ENCODE results near the gene COX20. TPM values are rescaled to one million over a fixed set of nuclear protein-coding genes. Genes with fewer than 3 reads are reported as not detected.

COX20 gene
- total and polyA plus RNA-seq, 2 of the 13 experiments (the other 11 are each of a cell fraction or from before 2014, with no cell fraction given) = 34.4 to 95.8 TPM

- TF ChIP-seq MAFK (conservative IDR thresholded peaks at IDR 0.05 in 1 of 2, IDR thresholded peaks at IDR 0.05 in 1 of 2; ENCODE audit: low read length in 2 of 2) = 0 out of 4 replicates have a peak, but pooled peaks of 1 of the 2 experiments have one; percentile 22
- no peak for TF ChIP-seq ZSCAN22 (CRISPR knock-in tag; IDR thresholded peaks at IDR 0.05)
- 0 out of 2 replicates have a peak, but pooled peaks have one; percentile 54 for TF ChIP-seq ZNF354B (CRISPR knock-in tag; IDR thresholded peaks at IDR 0.05)
- TF ChIP-seq SNAPC2 (CRISPR knock-in tag; IDR thresholded peaks at IDR 0.05) = no peak
- no peak for TF ChIP-seq FOXA1 (IDR thresholded peaks at IDR 0.05)
- TF ChIP-seq FOXA1 (CRISPR knock-in tag; IDR thresholded peaks at IDR 0.05) = no peak
- peak; percentile 64; the same call in 1 of the 2 replicates for TF ChIP-seq CEBPB (IDR thresholded peaks at IDR 0.05; ENCODE audit: borderline replicate concordance, low read depth, low read length)
Observed at GRCh38 chr1:244881552-244882280, 46.3 kb downstream of the COX20 start (continued).

DNA sequence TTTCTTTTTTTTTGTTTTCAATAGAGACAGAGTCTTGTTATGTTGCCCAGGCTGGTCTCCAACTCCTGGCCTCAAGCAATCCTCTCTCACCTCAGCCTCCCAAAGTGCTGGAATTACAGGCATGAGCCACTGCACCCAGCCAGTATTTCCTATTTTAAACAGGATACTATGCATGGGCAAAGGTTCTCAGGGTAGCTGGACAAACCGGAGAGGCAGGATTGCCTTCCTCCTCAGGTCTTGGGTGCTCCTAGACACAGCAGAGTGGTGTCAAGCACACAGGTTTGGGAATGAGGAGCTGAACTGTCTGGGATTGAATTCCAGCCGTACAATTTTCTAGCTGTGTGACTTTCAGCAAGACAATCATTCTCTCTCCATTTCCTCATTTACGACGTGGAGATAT lies 51.8 kb downstream of the COX20 start:
- H3K9ac ChIP-seq (ENCODE audit: insufficient read depth, low read depth, low read length) = no peak overlapping the region
- no TSS peak for BruUV-seq (replicated peaks)
- no peak for ATAC-seq
- FAIRE-seq = no peak
- no peaks in the 10 kb centered on the region for H4K20me1 ChIP-seq (ENCODE audit: insufficient read depth, low read length)
- no peak overlapping the region for H2AFZ ChIP-seq (ENCODE audit: low read length)
- 0 out of 2 replicates have a peak, but pooled peaks cover 4% of the 10 kb centered on the region for H3K4me1 ChIP-seq (ENCODE audit: insufficient read depth, low read length)
- no peaks in the 10 kb centered on the region for H3K9me3 ChIP-seq (ENCODE audit: low read length)
- ChIA-PET CTCF (ENCODE audit: low intra/inter-chr PET ratio, low total read pairs) (no interaction called here), POLR2A (no interaction called here)
- in situ Hi-C loops (cut with HindIII; ENCODE audit: extremely low pct_ligation_motif_present, low pct_unique_long_range_greater_than_20kb) (no loop called here), intact Hi-C loops (cut with micrococcal nuclease; ENCODE audit: unreplicated experiment) (no loop called here)
- H3K27me3 ChIP-seq (ENCODE audit: control insufficient read depth in 1 of 2, insufficient read depth in 2 of 2, low read length in 2 of 2) = no peaks in the 10 kb centered on the region
- WGBS (ENCODE audit: low lambda C conversion rate) = 81% methylated on average over 4 of the region's 4 CpGs
- no peak overlapping the region for H3K4me3 ChIP-seq (replicated peaks in 1 of 3; ENCODE audit: insufficient read depth in 1 of 3, low read depth in 2 of 3, low read length in 3 of 3)
- no peak overlapping the region for H3K27ac ChIP-seq (ENCODE audit: extremely low read length, insufficient read depth, low read length)
- DNase-seq (ENCODE audit: low spot score) = no peak
- H3K4me2 ChIP-seq (ENCODE audit: low read depth, low read length) = no peak overlapping the region
- no peaks in the 10 kb centered on the region for H3K36me3 ChIP-seq (replicated peaks in 1 of 2; ENCODE audit: control insufficient read depth in 1 of 2, insufficient read depth in 2 of 2, low read length in 2 of 2)
- no peaks in the 10 kb centered on the region for H3K79me2 ChIP-seq (ENCODE audit: insufficient read depth, low read length)
- no peak for TF ChIP-seq ZNF720 (CRISPR knock-in tag; IDR thresholded peaks at IDR 0.05)
- TF ChIP-seq ZNF329 (CRISPR knock-in tag; IDR thresholded peaks at IDR 0.05; ENCODE audit: low read depth) = no peak
- no peak for TF ChIP-seq ZBTB1 (CRISPR knock-in tag; IDR thresholded peaks at IDR 0.05; ENCODE audit: borderline replicate concordance)
- no peak for TF ChIP-seq CREB1 (IDR thresholded peaks at IDR 0.05)
- TF ChIP-seq CREB1 (CRISPR knock-in tag; IDR thresholded peaks at IDR 0.05) = no peak
- TF ChIP-seq PREB (CRISPR knock-in tag; IDR thresholded peaks at IDR 0.05) = no peak
- no peak for TF ChIP-seq USF2 (IDR thresholded peaks at IDR 0.05; ENCODE audit: low read depth, low read length)
- no peak for TF ChIP-seq USF2 (CRISPR knock-in tag; IDR thresholded peaks at IDR 0.05; ENCODE audit: borderline replicate concordance)

All from HepG2 (cell line).